ENCODE results near the gene PSMD8. TPM values are rescaled to one million over a fixed set of nuclear protein-coding genes. Genes with fewer than 3 reads are reported as not detected.
"Not testable (repeated sequence)": the region's sequence is repeated elsewhere in the genome, so short reads cannot be mapped to it uniquely, and the experiment has no call there.

Gene PSMD8
- total RNA-seq, 1 donor from 2014 or later = 286 TPM

- peak within 1 kb of the TSS; percentile 75 for H3K4me3 Mint-ChIP-seq (ENCODE audit: low read depth)
- H3K4me1 Mint-ChIP-seq (ENCODE audit: low read depth) = peaks cover 28% of the 10 kb centered on the region
- no peaks in the 10 kb centered on the region for H3K27me3 Mint-ChIP-seq (ENCODE audit: low read depth)
- H3K36me3 Mint-ChIP-seq (ENCODE audit: low read depth) = peaks cover 3% of the 10 kb centered on the region
- H3K27ac Mint-ChIP-seq = peak within 1 kb of the TSS; percentile 95
- no peaks in the 10 kb centered on the region for H3K9me3 Mint-ChIP-seq
- peak; percentile 46 for DNase-seq (ENCODE audit: low spot score)
- intact Hi-C loops (cut with micrococcal nuclease) = loop anchor here (5.0 kb wide), 2 partner anchors 81 to 191 kb away; partner anchors contain the start of genes EIF3K and MAP4K1
These were observed 51.6 kb downstream of the PSMD8 start, which contains the start of gene RASGRP4 for GRCh38 chr19:38425810-38426466. Gene RASGRP4 (minus strand): TSS chr19:38426219. CDS start chr19:38426091, 128 bp downstream.

GRCh38 chr19:38427035-38427677 is 52.8 kb downstream of the PSMD8 start:
- H3K9me3 Mint-ChIP-seq; H3K36me3 Mint-ChIP-seq (ENCODE audit: low read depth); H3K27me3 Mint-ChIP-seq (ENCODE audit: low read depth): not testable (repeated sequence)
- intact Hi-C loops (cut with micrococcal nuclease) = loop anchor here (1.0 to 5.0 kb wide), 3 partner anchors 80 to 190 kb away; partner anchors contain the start of genes EIF3K and MAP4K1
- peaks cover 28% of the 10 kb centered on the region for H3K4me1 Mint-ChIP-seq (ENCODE audit: low read depth)
- H3K4me3 Mint-ChIP-seq (ENCODE audit: low read depth) = peak overlapping the region; percentile 24
- peak overlapping the region; percentile 95 for H3K27ac Mint-ChIP-seq
- peak; percentile 48 for DNase-seq (ENCODE audit: low spot score)

GRCh38 chr19:38429055-38429810 is 54.9 kb downstream of the PSMD8 start:
- intact Hi-C loops (cut with micrococcal nuclease) = loop anchor here (5.0 kb wide), 2 partner anchors 78 to 188 kb away; partner anchors contain the start of genes EIF3K and MAP4K1
- Mint-ChIP-seq H3K36me3 (ENCODE audit: low read depth) (peaks cover 3% of the 10 kb centered on the region), H3K4me3 (ENCODE audit: low read depth) (peak overlapping the region; percentile 34)

GRCh38 chr19:38429811-38430156 is 55.4 kb downstream of the PSMD8 start:
- intact Hi-C loops (cut with micrococcal nuclease) = loop anchor here (5.0 kb wide), 2 partner anchors 78 to 188 kb away; partner anchors contain the start of genes EIF3K and MAP4K1
- Mint-ChIP-seq H3K9me3 (no peaks in the 10 kb centered on the region), H3K36me3 (ENCODE audit: low read depth) (peaks cover 3% of the 10 kb centered on the region), H3K4me3 (ENCODE audit: low read depth) (no peak overlapping the region), H3K27me3 (ENCODE audit: low read depth) (peaks cover 2% of the 10 kb centered on the region), H3K4me1 (ENCODE audit: low read depth) (peaks cover 37% of the 10 kb centered on the region), H3K27ac (peak overlapping the region; percentile 98)
- no peak for DNase-seq (ENCODE audit: low spot score)

More at GRCh38 chr19:38429055-38429810, 54.9 kb downstream of the PSMD8 start:
- Mint-ChIP-seq H3K27me3 (ENCODE audit: low read depth) (peaks cover under 1% of the 10 kb centered on the region), H3K4me1 (ENCODE audit: low read depth) (peaks cover 35% of the 10 kb centered on the region), H3K9me3 (no peaks in the 10 kb centered on the region), H3K27ac (peak overlapping the region; percentile 98)
- peak; percentile 21 for DNase-seq (ENCODE audit: low spot score)

GRCh38 chr19:38430931-38431330 is 56.6 kb downstream of the PSMD8 start:
- no peak for DNase-seq (ENCODE audit: low spot score)
- peaks cover 2% of the 10 kb centered on the region for H3K27me3 Mint-ChIP-seq (ENCODE audit: low read depth)
- no peaks in the 10 kb centered on the region for H3K9me3 Mint-ChIP-seq
- peaks cover 3% of the 10 kb centered on the region for H3K36me3 Mint-ChIP-seq (ENCODE audit: low read depth)
- peaks cover 35% of the 10 kb centered on the region for H3K4me1 Mint-ChIP-seq (ENCODE audit: low read depth)
- no peak overlapping the region for H3K4me3 Mint-ChIP-seq (ENCODE audit: low read depth)
- intact Hi-C loops (cut with micrococcal nuclease) = no loop called here
- no peak overlapping the region for H3K27ac Mint-ChIP-seq

- intact Hi-C loops (cut with micrococcal nuclease) = no loop called here
- H3K36me3 Mint-ChIP-seq (ENCODE audit: low read depth) = no peaks in the 10 kb centered on the region
- no peak within 1 kb of the TSS for H3K27ac Mint-ChIP-seq
- peaks cover 23% of the 10 kb centered on the region for H3K4me1 Mint-ChIP-seq (ENCODE audit: low read depth)
- DNase-seq (ENCODE audit: low spot score) = peak; percentile 60
- H3K27me3 Mint-ChIP-seq (ENCODE audit: low read depth) = peaks cover 4% of the 10 kb centered on the region
- peak within 1 kb of the TSS; percentile 79 for H3K4me3 Mint-ChIP-seq (ENCODE audit: low read depth)
- H3K9me3 Mint-ChIP-seq = no peaks in the 10 kb centered on the region
These were observed 58.9 kb downstream of the PSMD8 start, which contains the start of gene RYR1 for GRCh38 chr19:38433268-38433733. Gene RYR1 (plus strand): TSS chr19:38433691. CDS start chr19:38433830, 139 bp downstream.

Other genes starting within 250 kb of the PSMD8 start
- 3.2 and 3.4 TPM in 2 replicates for gene DPF1, start 150.3 kb upstream of the PSMD8 start, total RNA-seq
- gene PPP1R14A, start 118.2 kb upstream of the PSMD8 start, total RNA-seq = 98.7 and 98.9 TPM in 2 replicates
- 161 and 165 TPM in 2 replicates for gene SPINT2, start 110.0 kb upstream of the PSMD8 start, total RNA-seq
- gene C19orf33, start 70.3 kb upstream of the PSMD8 start, total RNA-seq = 2.0 TPM in 1 of 2 replicates, not detected in the other
- 106 and 114 TPM in 2 replicates for gene YIF1B, start 58.6 kb upstream of the PSMD8 start, total RNA-seq
- gene KCNK6, start 54.7 kb upstream of the PSMD8 start, total RNA-seq = 27.3 TPM in 2 replicates
- gene CATSPERG, start 38.7 kb upstream of the PSMD8 start, total RNA-seq = 4.7 and 4.8 TPM in 2 replicates
- 0.71 TPM in 1 of 2 replicates, not detected in the other for gene GGN, start 13.5 kb downstream of the PSMD8 start, total RNA-seq
- gene SPRED3, start 14.1 kb downstream of the PSMD8 start, total RNA-seq = 3.2 TPM in 2 replicates
- gene FAM98C, start 28.5 kb downstream of the PSMD8 start, total RNA-seq = 32.7 and 34.5 TPM in 2 replicates
- gene RASGRP4, start 51.6 kb downstream of the PSMD8 start, total RNA-seq = 17.6 and 20.0 TPM in 2 replicates
- 8.0 and 8.7 TPM in 2 replicates for gene RYR1, start 59.1 kb downstream of the PSMD8 start, total RNA-seq
- gene MAP4K1, start 243.4 kb downstream of the PSMD8 start, total RNA-seq = 181 and 187 TPM in 2 replicates
- gene EIF3K, start 244.6 kb downstream of the PSMD8 start, total RNA-seq = 285 and 287 TPM in 2 replicates

All from activated T-helper 2 cell treated with anti-CD3 and anti-CD28 coated beads, Interferon-gamma antibody, Interleukin-2, Interleukin-4, amounts not matched to agents 10 μg/mL and 5 μg/mL and 100 μg/mL, durations not matched to agents 14 hours and 24 hours and 36 hours (primary cell).